Measurements from ENCODE around the gene MANF.
A peak's percentile ranks its signal among the peaks of the same experiment; 100 is the strongest.
"Not testable (repeated sequence)": the region's sequence is repeated elsewhere in the genome, so short reads cannot be mapped to it uniquely, and the experiment has no call there.

The MANF gene

DNA sequence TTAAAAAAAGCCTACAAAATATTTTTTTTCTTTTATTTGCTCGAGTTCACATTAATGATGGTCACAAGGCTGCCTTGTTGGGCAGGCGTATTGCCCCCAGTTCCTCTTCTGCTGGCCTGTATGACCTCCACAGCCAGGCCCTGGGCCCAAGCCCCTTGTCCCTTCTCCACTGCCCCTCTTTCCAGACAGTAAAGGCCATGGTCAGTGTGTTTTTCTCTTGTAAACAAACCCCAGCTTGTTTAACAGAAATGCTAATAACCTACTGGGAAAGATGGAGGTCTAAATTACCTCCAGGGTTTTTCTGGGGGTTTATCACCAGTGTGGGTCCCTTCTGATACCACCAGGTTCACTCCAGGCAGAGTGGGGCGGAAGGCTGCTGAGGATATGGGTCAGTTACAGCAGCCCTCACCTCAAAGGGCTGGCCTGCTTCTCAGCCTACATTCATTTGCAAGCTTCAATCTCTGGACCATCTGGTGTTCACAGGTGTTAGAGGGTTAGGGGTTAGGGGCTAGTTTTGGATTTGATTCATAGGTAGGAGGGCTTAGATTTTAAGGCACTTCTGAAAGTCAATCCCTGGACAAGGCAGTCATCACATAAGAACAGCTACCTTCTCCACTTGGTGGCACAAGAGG is 2.0 kb upstream of the MANF start:
- in situ Hi-C loops (cut with HindIII; ENCODE audit: low sequenced_read_pairs): no loop called here
- TF ChIP-seq, protein P1, sequence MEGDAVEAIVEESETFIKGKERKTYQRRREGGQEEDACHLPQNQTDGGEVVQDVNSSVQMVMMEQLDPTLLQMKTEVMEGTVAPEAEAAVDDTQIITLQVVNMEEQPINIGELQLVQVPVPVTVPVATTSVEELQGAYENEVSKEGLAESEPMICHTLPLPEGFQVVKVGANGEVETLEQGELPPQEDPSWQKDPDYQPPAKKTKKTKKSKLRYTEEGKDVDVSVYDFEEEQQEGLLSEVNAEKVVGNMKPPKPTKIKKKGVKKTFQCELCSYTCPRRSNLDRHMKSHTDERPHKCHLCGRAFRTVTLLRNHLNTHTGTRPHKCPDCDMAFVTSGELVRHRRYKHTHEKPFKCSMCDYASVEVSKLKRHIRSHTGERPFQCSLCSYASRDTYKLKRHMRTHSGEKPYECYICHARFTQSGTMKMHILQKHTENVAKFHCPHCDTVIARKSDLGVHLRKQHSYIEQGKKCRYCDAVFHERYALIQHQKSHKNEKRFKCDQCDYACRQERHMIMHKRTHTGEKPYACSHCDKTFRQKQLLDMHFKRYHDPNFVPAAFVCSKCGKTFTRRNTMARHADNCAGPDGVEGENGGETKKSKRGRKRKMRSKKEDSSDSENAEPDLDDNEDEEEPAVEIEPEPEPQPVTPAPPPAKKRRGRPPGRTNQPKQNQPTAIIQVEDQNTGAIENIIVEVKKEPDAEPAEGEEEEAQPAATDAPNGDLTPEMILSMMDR (IDR thresholded peaks at IDR 0.05; ENCODE audit: low read depth, low read length, missing control alignments): no peak
- H3K4me3 ChIP-seq (ENCODE audit: low read depth, low read length): no peak overlapping the region
- DNase-seq (ENCODE audit: low read depth): no peak

DNA sequence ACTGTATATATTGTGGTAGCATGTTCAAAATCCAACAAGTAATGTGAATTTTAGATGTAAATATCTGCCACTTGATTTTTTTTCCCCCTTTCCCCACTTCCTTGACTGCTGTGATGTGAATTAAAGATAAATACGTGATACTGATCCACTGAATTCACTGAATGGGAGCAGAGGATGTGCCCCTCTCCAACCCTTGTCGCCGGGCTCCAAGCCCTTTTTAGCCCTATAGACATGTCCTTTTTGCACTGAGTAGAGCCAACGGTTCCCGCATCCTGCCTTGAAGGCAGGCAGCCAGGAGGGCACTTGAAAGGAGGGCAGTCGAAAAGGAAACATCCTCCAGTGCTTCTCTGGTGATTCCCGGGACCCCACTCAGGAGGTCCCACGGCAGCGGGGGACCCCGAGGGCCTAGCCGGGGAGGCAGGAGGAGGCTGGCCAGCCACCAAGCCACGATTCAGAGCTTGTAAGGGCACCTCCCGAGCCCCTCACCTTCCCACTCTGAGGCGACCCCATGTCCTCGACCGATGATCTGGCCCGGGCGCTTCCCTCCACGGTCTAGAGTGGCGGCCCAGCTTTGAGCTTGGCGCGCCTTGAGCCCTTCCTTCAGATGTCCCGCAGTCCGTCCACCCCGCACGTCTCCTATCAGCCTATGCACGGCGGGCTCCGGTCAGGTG is 901 bp upstream of the MANF start:
- peak overlapping the region; percentile 97 for H3K4me3 ChIP-seq (ENCODE audit: low read depth, low read length)
- DNase-seq (ENCODE audit: low read depth): no peak
- in situ Hi-C loops (cut with HindIII; ENCODE audit: low sequenced_read_pairs): no loop called here
- TF ChIP-seq, protein P1 (IDR thresholded peaks at IDR 0.05; ENCODE audit: low read depth, low read length, missing control alignments): no peak

- peak overlapping the region; percentile 97 for H3K4me3 ChIP-seq (ENCODE audit: low read depth, low read length)
- no peak for DNase-seq (ENCODE audit: low read depth)
- in situ Hi-C loops (cut with HindIII; ENCODE audit: low sequenced_read_pairs): no loop called here
- TF ChIP-seq, protein P1 (IDR thresholded peaks at IDR 0.05; ENCODE audit: low read depth, low read length, missing control alignments): no peak
These were observed 565 bp downstream of the MANF start for GRCh38 chr3:51385621-51386091.

GRCh38 chr3:51386159-51386851 is 1.2 kb downstream of the MANF start:
- no peak for DNase-seq (ENCODE audit: low read depth)
- TF ChIP-seq, protein P1 (IDR thresholded peaks at IDR 0.05; ENCODE audit: low read depth, low read length, missing control alignments): no peak
- in situ Hi-C loops (cut with HindIII; ENCODE audit: low sequenced_read_pairs): no loop called here
- peak overlapping the region; percentile 97 for H3K4me3 ChIP-seq (ENCODE audit: low read depth, low read length)

DNA sequence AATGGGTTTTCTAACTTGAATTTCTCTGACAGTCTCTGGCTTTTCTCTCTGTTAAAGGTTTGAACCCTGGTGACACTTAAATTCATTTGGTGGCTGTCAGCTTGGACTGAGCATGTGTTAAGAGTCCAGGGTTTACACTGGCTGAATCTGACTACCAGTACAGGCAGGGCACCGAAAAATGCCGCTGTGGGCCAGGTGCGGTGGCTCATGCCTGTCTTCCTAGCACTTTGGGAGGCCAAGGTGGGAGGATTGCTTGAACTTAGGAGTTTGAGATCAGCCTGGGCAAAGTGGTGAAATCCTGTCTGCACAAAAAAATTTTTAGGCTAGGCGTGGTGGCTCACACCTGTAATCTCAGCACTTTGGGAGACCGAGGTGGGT is 1.8 kb downstream of the MANF start:
- in situ Hi-C loops (cut with HindIII; ENCODE audit: low sequenced_read_pairs): no loop called here

GRCh38 chr3:51387281-51387680 is 2.2 kb downstream of the MANF start:
- DNase-seq (ENCODE audit: low read depth); H3K4me3 ChIP-seq (ENCODE audit: low read depth, low read length); in situ Hi-C loops (cut with HindIII; ENCODE audit: low sequenced_read_pairs): not testable (repeated sequence)

More for the DNA sequence above, 1.8 kb downstream of the MANF start:
- H3K4me3 ChIP-seq (ENCODE audit: low read depth, low read length): peak overlapping the region; percentile 97
- TF ChIP-seq, protein P1 (IDR thresholded peaks at IDR 0.05; ENCODE audit: low read depth, low read length, missing control alignments): no peak
- no peak for DNase-seq (ENCODE audit: low read depth)
